ENCODE results near the gene TRPM4.

TRPM4 gene

GRCh38 chr19:49117677-49118564 lies 39.7 kb upstream of the TRPM4 start:
- H3K9ac ChIP-seq: no peak overlapping the region
- peak overlapping the region; percentile 95 for H2AFZ ChIP-seq
- peaks cover 21% of the 10 kb centered on the region for H3K4me1 ChIP-seq
- peak overlapping the region; percentile 96 for H3K27ac ChIP-seq
- no peak for TF ChIP-seq CTCF (IDR thresholded peaks at IDR 0.05)
- H3K4me3 ChIP-seq (ENCODE audit: low read depth, low read length): peak overlapping the region; percentile 91
- H3K36me3 ChIP-seq (ENCODE audit: control insufficient read depth, insufficient read depth, low read length): no peaks in the 10 kb centered on the region
- H3K9me3 ChIP-seq (ENCODE audit: control insufficient read depth, low read length): no peaks in the 10 kb centered on the region
- H3K4me2 ChIP-seq (ENCODE audit: low read length): peak overlapping the region; percentile 100
- H3K79me2 ChIP-seq: no peaks in the 10 kb centered on the region
- no peaks in the 10 kb centered on the region for H3K27me3 ChIP-seq (ENCODE audit: control insufficient read depth, insufficient read depth, low read length)

- Histone ChIP-seq H3K9ac (peak within 1 kb of the TSS; percentile 69), H3K27ac (peak within 1 kb of the TSS; percentile 96), H2AFZ (peak within 1 kb of the TSS; percentile 95), H3K9me3 (ENCODE audit: control insufficient read depth, low read length) (no peaks in the 10 kb centered on the region), H3K36me3 (ENCODE audit: control insufficient read depth, insufficient read depth, low read length) (no peaks in the 10 kb centered on the region), H3K4me3 (ENCODE audit: low read depth, low read length) (peak within 1 kb of the TSS; percentile 91), H3K27me3 (ENCODE audit: control insufficient read depth, insufficient read depth, low read length) (no peaks in the 10 kb centered on the region), H3K4me1 (peaks cover 19% of the 10 kb centered on the region), H3K4me2 (ENCODE audit: low read length) (peak within 1 kb of the TSS; percentile 100), H3K79me2 (no peaks in the 10 kb centered on the region)
- TF ChIP-seq CTCF (IDR thresholded peaks at IDR 0.05): no peak
Measured at GRCh38 chr19:49118565-49119410, 38.8 kb upstream of the TRPM4 start, which contains the start of gene C19orf73. C19orf73 (minus strand) TSS chr19:49119143; CDS start chr19:49119022, 121 bp downstream.

- peak within 1 kb of the TSS; percentile 100 for H3K4me2 ChIP-seq (ENCODE audit: low read length)
- H3K79me2 ChIP-seq: no peaks in the 10 kb centered on the region
- peak within 1 kb of the TSS; percentile 96 for H3K27ac ChIP-seq
- H3K36me3 ChIP-seq (ENCODE audit: control insufficient read depth, insufficient read depth, low read length): no peaks in the 10 kb centered on the region
- peak within 1 kb of the TSS; percentile 95 for H2AFZ ChIP-seq
- H3K27me3 ChIP-seq (ENCODE audit: control insufficient read depth, insufficient read depth, low read length): no peaks in the 10 kb centered on the region
- peak; percentile 5 for TF ChIP-seq CTCF (IDR thresholded peaks at IDR 0.05)
- peak within 1 kb of the TSS; percentile 91 for H3K4me3 ChIP-seq (ENCODE audit: low read depth, low read length)
- peaks cover 17% of the 10 kb centered on the region for H3K4me1 ChIP-seq
- peak within 1 kb of the TSS; percentile 69 for H3K9ac ChIP-seq
- no peaks in the 10 kb centered on the region for H3K9me3 ChIP-seq (ENCODE audit: control insufficient read depth, low read length)
Measured at GRCh38 chr19:49119411-49120324, 37.9 kb upstream of the TRPM4 start, which contains the start of gene PPFIA3. PPFIA3 (plus strand) TSS chr19:49119544; CDS start chr19:49127874, 8,330 bp downstream.

- Histone ChIP-seq H3K9ac (peak overlapping the region; percentile 69), H3K4me3 (ENCODE audit: low read depth, low read length) (no peak overlapping the region), H3K27ac (no peak overlapping the region), H3K4me1 (peaks cover 17% of the 10 kb centered on the region), H3K4me2 (ENCODE audit: low read length) (peak overlapping the region; percentile 91), H3K27me3 (ENCODE audit: control insufficient read depth, insufficient read depth, low read length) (no peaks in the 10 kb centered on the region), H3K36me3 (ENCODE audit: control insufficient read depth, insufficient read depth, low read length) (no peaks in the 10 kb centered on the region), H3K9me3 (ENCODE audit: control insufficient read depth, low read length) (no peaks in the 10 kb centered on the region), H2AFZ (peak overlapping the region; percentile 95), H3K79me2 (no peaks in the 10 kb centered on the region)
- TF ChIP-seq CTCF (IDR thresholded peaks at IDR 0.05): no peak
Measured at GRCh38 chr19:49120325-49120683, 37.3 kb upstream of the TRPM4 start.
